Thyroid gland (tissue), 4 donors: ENCODE data around the gene NKD1.

ENCODE experiments used
- CTCF ChIP-seq, 6 experiments: fragments of 200-600 bp in 3 of 6; fragments of 450-650 bp in 3 of 6; sonication (generic) in 3 of 6; IDR thresholded peaks; one replicate each; pipeline ENCODE4 v1.5.1; 2016 to 2019; ENCODE audit warnings: antibody characterized with exemption in 6 of 6, mild to moderate bottlenecking in 2 of 6, inconsistent platforms in 1 of 6, moderate library complexity in 1 of 6
- POLR2A ChIP-seq, 2 donors: fragments of 450-650 bp; IDR thresholded peaks; one replicate each; pipeline ENCODE4 v1.6.1; 2017; ENCODE audit warnings: antibody characterized with exemption in 2 of 2, mild to moderate bottlenecking in 2 of 2, moderate library complexity in 1 of 2

GRCh38 chr16:50521246-50521900 is 26.8 kb upstream of the NKD1 start:
- no peak for TF ChIP-seq CTCF (IDR thresholded peaks at IDR 0.05)
- TF ChIP-seq POLR2A (IDR thresholded peaks at IDR 0.05), result no peak
